ENCODE measurements around the gene SCAF8. TPM values are rescaled to one million over a fixed set of nuclear protein-coding genes. Genes with fewer than 3 reads are reported as not detected.

SCAF8 gene
- total and polyA plus RNA-seq, 9 of the 15 experiments (the other 6 are each of a cell fraction or from before 2014, with no cell fraction given): 10.5 to 46.6 (median 23.2) TPM

DNA sequence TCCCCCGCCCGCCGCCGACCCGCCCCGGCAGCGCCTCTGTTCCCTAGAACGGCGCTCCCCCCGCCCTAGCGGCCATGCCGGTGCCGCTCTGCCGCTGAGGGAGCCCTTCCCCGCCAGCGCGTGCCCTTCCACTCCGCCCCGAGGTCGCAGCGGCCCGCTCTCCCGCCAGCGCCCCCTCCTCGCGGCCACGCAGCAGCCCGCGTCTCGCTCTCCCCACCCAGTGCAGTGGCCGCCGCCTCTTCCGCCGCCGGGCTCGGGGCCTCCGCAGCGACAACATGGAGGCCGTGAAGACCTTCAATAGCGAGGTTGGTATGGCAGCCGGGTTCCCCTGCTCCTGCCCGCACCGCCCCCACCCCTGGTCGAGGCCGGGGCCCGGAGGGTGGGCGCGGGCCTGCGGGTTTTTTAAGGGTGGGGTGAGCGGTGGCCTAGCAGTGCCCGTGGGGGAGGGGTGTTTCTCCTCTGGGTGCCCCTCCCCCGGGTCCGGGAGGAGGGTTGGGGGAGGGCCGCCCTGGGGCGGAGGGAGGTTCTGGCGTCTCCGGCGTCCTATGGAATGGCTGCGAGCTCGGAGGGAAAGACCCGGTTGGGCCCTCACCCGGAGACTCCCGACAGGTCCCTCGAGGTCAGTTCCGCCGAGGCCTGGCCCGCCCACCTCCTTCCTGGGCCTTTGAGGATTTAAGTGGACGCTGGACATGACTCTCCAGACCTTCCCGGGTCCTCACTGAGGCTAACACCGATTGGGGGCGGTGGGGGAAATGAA, 588 bp downstream of the SCAF8 start (continued):
- TF ChIP-seq, protein P1, sequence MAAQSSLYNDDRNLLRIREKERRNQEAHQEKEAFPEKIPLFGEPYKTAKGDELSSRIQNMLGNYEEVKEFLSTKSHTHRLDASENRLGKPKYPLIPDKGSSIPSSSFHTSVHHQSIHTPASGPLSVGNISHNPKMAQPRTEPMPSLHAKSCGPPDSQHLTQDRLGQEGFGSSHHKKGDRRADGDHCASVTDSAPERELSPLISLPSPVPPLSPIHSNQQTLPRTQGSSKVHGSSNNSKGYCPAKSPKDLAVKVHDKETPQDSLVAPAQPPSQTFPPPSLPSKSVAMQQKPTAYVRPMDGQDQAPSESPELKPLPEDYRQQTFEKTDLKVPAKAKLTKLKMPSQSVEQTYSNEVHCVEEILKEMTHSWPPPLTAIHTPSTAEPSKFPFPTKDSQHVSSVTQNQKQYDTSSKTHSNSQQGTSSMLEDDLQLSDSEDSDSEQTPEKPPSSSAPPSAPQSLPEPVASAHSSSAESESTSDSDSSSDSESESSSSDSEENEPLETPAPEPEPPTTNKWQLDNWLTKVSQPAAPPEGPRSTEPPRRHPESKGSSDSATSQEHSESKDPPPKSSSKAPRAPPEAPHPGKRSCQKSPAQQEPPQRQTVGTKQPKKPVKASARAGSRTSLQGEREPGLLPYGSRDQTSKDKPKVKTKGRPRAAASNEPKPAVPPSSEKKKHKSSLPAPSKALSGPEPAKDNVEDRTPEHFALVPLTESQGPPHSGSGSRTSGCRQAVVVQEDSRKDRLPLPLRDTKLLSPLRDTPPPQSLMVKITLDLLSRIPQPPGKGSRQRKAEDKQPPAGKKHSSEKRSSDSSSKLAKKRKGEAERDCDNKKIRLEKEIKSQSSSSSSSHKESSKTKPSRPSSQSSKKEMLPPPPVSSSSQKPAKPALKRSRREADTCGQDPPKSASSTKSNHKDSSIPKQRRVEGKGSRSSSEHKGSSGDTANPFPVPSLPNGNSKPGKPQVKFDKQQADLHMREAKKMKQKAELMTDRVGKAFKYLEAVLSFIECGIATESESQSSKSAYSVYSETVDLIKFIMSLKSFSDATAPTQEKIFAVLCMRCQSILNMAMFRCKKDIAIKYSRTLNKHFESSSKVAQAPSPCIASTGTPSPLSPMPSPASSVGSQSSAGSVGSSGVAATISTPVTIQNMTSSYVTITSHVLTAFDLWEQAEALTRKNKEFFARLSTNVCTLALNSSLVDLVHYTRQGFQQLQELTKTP (IDR thresholded peaks at IDR 0.05; ENCODE audit: low read depth in 1 of 2, partially characterized antibody in 2 of 2): peak in 1 of 2 experiments; percentile 45
- TF ChIP-seq MTA3 (IDR thresholded peaks at IDR 0.05; ENCODE audit: borderline replicate concordance) (no peak; the same call in none of the 2 replicates), CTBP1 (IDR thresholded peaks at IDR 0.05; ENCODE audit: borderline replicate concordance) (no peak), ILF3 (IDR thresholded peaks at IDR 0.05; ENCODE audit: borderline replicate concordance) (no peak), ZFP36 (IDR thresholded peaks at IDR 0.05; ENCODE audit: low read depth, low read length, partially characterized antibody) (no peak), ZNF354B (CRISPR knock-in tag; IDR thresholded peaks at IDR 0.05) (no peak), BRCA1 (IDR thresholded peaks at IDR 0.05) (no peak), BRCA1 (CRISPR knock-in tag; IDR thresholded peaks at IDR 0.05) (no peak), ZNF584 (CRISPR knock-in tag; IDR thresholded peaks at IDR 0.05; ENCODE audit: low read depth) (0 out of 2 replicates have a peak, but pooled peaks have one; percentile 43), HIVEP1 (CRISPR knock-in tag; IDR thresholded peaks at IDR 0.05) (no peak), SIX5 (IDR thresholded peaks at IDR 0.05; ENCODE audit: borderline replicate concordance in 1 of 2, insufficient read depth in 1 of 2, low read depth in 1 of 2, low read length in 2 of 2) (no peak), ZSCAN29 (IDR thresholded peaks at IDR 0.05) (no peak; the same call in 1 of the 2 replicates), NFRKB (IDR thresholded peaks at IDR 0.05; ENCODE audit: low read depth) (peak; percentile 94)
- TF ChIP-seq, protein P2, sequence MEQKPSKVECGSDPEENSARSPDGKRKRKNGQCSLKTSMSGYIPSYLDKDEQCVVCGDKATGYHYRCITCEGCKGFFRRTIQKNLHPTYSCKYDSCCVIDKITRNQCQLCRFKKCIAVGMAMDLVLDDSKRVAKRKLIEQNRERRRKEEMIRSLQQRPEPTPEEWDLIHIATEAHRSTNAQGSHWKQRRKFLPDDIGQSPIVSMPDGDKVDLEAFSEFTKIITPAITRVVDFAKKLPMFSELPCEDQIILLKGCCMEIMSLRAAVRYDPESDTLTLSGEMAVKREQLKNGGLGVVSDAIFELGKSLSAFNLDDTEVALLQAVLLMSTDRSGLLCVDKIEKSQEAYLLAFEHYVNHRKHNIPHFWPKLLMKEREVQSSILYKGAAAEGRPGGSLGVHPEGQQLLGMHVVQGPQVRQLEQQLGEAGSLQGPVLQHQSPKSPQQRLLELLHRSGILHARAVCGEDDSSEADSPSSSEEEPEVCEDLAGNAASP (IDR thresholded peaks at IDR 0.05): no peak
- TF ChIP-seq, protein P3, sequence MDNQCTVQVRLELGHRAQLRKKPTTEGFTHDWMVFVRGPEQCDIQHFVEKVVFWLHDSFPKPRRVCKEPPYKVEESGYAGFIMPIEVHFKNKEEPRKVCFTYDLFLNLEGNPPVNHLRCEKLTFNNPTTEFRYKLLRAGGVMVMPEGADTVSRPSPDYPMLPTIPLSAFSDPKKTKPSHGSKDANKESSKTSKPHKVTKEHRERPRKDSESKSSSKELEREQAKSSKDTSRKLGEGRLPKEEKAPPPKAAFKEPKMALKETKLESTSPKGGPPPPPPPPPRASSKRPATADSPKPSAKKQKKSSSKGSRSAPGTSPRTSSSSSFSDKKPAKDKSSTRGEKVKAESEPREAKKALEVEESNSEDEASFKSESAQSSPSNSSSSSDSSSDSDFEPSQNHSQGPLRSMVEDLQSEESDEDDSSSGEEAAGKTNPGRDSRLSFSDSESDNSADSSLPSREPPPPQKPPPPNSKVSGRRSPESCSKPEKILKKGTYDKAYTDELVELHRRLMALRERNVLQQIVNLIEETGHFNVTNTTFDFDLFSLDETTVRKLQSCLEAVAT (IDR thresholded peaks at IDR 0.05): 0 out of 4 replicates have a peak, but pooled peaks of 1 of the 2 experiments have one; percentile 3
- TF ChIP-seq, protein P4, sequence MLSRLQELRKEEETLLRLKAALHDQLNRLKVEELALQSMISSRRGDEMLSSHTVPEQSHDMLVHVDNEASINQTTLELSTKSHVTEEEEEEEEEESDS (CRISPR knock-in tag; IDR thresholded peaks at IDR 0.05): no peak
- TF ChIP-seq, protein P5, sequence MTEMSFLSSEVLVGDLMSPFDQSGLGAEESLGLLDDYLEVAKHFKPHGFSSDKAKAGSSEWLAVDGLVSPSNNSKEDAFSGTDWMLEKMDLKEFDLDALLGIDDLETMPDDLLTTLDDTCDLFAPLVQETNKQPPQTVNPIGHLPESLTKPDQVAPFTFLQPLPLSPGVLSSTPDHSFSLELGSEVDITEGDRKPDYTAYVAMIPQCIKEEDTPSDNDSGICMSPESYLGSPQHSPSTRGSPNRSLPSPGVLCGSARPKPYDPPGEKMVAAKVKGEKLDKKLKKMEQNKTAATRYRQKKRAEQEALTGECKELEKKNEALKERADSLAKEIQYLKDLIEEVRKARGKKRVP (CRISPR knock-in tag; IDR thresholded peaks at IDR 0.05): 0 out of 2 replicates have a peak, but pooled peaks have one; percentile 3
- TF ChIP-seq, protein P6, sequence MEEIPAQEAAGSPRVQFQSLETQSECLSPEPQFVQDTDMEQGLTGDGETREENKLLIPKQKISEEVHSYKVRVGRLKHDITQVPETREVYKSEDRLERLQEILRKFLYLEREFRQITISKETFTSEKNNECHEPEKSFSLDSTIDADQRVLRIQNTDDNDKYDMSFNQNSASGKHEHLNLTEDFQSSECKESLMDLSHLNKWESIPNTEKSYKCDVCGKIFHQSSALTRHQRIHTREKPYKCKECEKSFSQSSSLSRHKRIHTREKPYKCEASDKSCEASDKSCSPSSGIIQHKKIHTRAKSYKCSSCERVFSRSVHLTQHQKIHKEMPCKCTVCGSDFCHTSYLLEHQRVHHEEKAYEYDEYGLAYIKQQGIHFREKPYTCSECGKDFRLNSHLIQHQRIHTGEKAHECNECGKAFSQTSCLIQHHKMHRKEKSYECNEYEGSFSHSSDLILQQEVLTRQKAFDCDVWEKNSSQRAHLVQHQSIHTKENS (CRISPR knock-in tag; IDR thresholded peaks at IDR 0.05): no peak

Data from K562 (cell line).